HUES6 (cell line): Measurements from ENCODE around the gene GPC3.
"Not testable (repeated sequence)": the region's sequence is repeated elsewhere in the genome, so short reads cannot be mapped to it uniquely, and the experiment has no call there.

Experiments
- H3K27ac ChIP-seq: 2 replicates; pipeline ENCODE4 v1.7.0; 2013; ENCODE audit warnings: low read depth, mild to moderate bottlenecking, low read length, inconsistent platforms
- H3K27me3 ChIP-seq: 2 replicates; pipeline ENCODE4 v1.6.1; 2013; ENCODE audit warnings: low read length; ENCODE audit not compliant: control insufficient read depth, insufficient read depth
- H3K36me3 ChIP-seq: 2 replicates; pipeline ENCODE4 v1.6.1; 2013; ENCODE audit warnings: low read length; ENCODE audit not compliant: control insufficient read depth, insufficient read depth
- H3K4me1 ChIP-seq: 2 replicates; pipeline ENCODE4 v1.6.1; 2013; ENCODE audit warnings: low read length; ENCODE audit not compliant: control insufficient read depth, insufficient read depth
- H3K4me3 ChIP-seq: 2 replicates; pipeline ENCODE4 v1.5.1; 2013; ENCODE audit warnings: low read depth, low read length
- H3K9ac ChIP-seq: one replicate; pipeline ENCODE4 v1.6.1; 2013; ENCODE audit warnings: mild to moderate bottlenecking, low read length
- H3K9me3 ChIP-seq: 2 replicates; pipeline ENCODE4 v1.6.1; 2013; ENCODE audit warnings: low read depth, low read length; ENCODE audit not compliant: control insufficient read depth, insufficient read depth

The GPC3 gene

GRCh38 chrX:133776072-133776471, 209.3 kb downstream of the GPC3 start:
- Histone ChIP-seq H3K27me3 (no peaks in the 10 kb centered on the region; the same call in 1 of the 2 replicates), H3K4me1 (peaks cover 7% of the 10 kb centered on the region), H3K9me3 (no peaks in the 10 kb centered on the region), H3K36me3 (no peaks in the 10 kb centered on the region), H3K27ac (no peak overlapping the region), H3K9ac (no peak overlapping the region), H3K4me3 (no peak overlapping the region)

GRCh38 chrX:133774807-133775206, 210.6 kb downstream of the GPC3 start:
- H3K27me3 ChIP-seq, result no peaks in the 10 kb centered on the region; the same call in 1 of the 2 replicates
- H3K9me3 ChIP-seq, result no peaks in the 10 kb centered on the region
- peaks cover 7% of the 10 kb centered on the region for H3K4me1 ChIP-seq
- H3K4me3 ChIP-seq, result no peak overlapping the region
- H3K36me3 ChIP-seq, result no peaks in the 10 kb centered on the region
- H3K9ac ChIP-seq, result no peak overlapping the region
- H3K27ac ChIP-seq, result no peak overlapping the region

- Histone ChIP-seq H3K36me3 (no peaks in the 10 kb centered on the region), H3K4me1 (peaks cover 7% of the 10 kb centered on the region), H3K4me3 (no peak overlapping the region), H3K27ac (no peak overlapping the region), H3K27me3 (no peaks in the 10 kb centered on the region; the same call in 1 of the 2 replicates), H3K9me3 (no peaks in the 10 kb centered on the region), H3K9ac (no peak overlapping the region)
Observed at GRCh38 chrX:133771086-133771646, 214.2 kb downstream of the GPC3 start.

GRCh38 chrX:133762976-133763548, 222.3 kb downstream of the GPC3 start:
- not testable (repeated sequence) for H3K4me1 ChIP-seq, H3K27me3 ChIP-seq, H3K36me3 ChIP-seq, H3K9me3 ChIP-seq, H3K27ac ChIP-seq, H3K4me3 ChIP-seq, H3K9ac ChIP-seq

GRCh38 chrX:133754657-133755056, 230.7 kb downstream of the GPC3 start:
- H3K36me3 ChIP-seq, result no peaks in the 10 kb centered on the region
- H3K9ac ChIP-seq, result no peak overlapping the region
- H3K4me1 ChIP-seq, result no peaks in the 10 kb centered on the region
- H3K27me3 ChIP-seq, result no peaks in the 10 kb centered on the region; the same call in 1 of the 2 replicates
- no peak overlapping the region for H3K27ac ChIP-seq
- H3K9me3 ChIP-seq, result no peaks in the 10 kb centered on the region
- H3K4me3 ChIP-seq, result no peak overlapping the region

- no peaks in the 10 kb centered on the region for H3K9me3 ChIP-seq
- no peak overlapping the region for H3K27ac ChIP-seq
- H3K4me3 ChIP-seq, result no peak overlapping the region
- no peaks in the 10 kb centered on the region for H3K36me3 ChIP-seq
- H3K4me1 ChIP-seq, result no peaks in the 10 kb centered on the region
- no peak overlapping the region for H3K9ac ChIP-seq
- H3K27me3 ChIP-seq, result no peaks in the 10 kb centered on the region; the same call in 1 of the 2 replicates
Observed at GRCh38 chrX:133749951-133750350, 235.4 kb downstream of the GPC3 start.

- Histone ChIP-seq H3K27ac (no peak overlapping the region), H3K27me3 (no peaks in the 10 kb centered on the region; the same call in 1 of the 2 replicates), H3K9ac (no peak overlapping the region)
Observed at GRCh38 chrX:133749370-133749769, 236.0 kb downstream of the GPC3 start.

GRCh38 chrX:133747196-133747595, 238.2 kb downstream of the GPC3 start:
- Histone ChIP-seq H3K9ac (no peak overlapping the region), H3K27me3 (no peaks in the 10 kb centered on the region; the same call in 1 of the 2 replicates), H3K4me1 (0 out of 2 replicates have a peak, but pooled peaks cover 4% of the 10 kb centered on the region), H3K4me3 (no peak overlapping the region), H3K9me3 (no peaks in the 10 kb centered on the region), H3K36me3 (no peaks in the 10 kb centered on the region), H3K27ac (no peak overlapping the region)

More at GRCh38 chrX:133749370-133749769, 236.0 kb downstream of the GPC3 start:
- no peaks in the 10 kb centered on the region for H3K9me3 ChIP-seq
- H3K4me3 ChIP-seq, result no peak overlapping the region
- no peaks in the 10 kb centered on the region for H3K4me1 ChIP-seq
- no peaks in the 10 kb centered on the region for H3K36me3 ChIP-seq

- no peaks in the 10 kb centered on the region; the same call in 1 of the 2 replicates for H3K27me3 ChIP-seq
- H3K27ac ChIP-seq, result no peak overlapping the region
- H3K9ac ChIP-seq, result no peak overlapping the region
- H3K36me3 ChIP-seq, result no peaks in the 10 kb centered on the region
- no peak overlapping the region for H3K4me3 ChIP-seq
- 0 out of 2 replicates have a peak, but pooled peaks cover 4% of the 10 kb centered on the region for H3K4me1 ChIP-seq
- H3K9me3 ChIP-seq, result no peaks in the 10 kb centered on the region
Observed at GRCh38 chrX:133746593-133746992, 238.8 kb downstream of the GPC3 start.

GRCh38 chrX:133745349-133745748, 240.0 kb downstream of the GPC3 start:
- Histone ChIP-seq H3K4me1 (0 out of 2 replicates have a peak, but pooled peaks cover 4% of the 10 kb centered on the region), H3K36me3 (no peaks in the 10 kb centered on the region), H3K9ac (no peak overlapping the region), H3K27me3 (no peaks in the 10 kb centered on the region; the same call in 1 of the 2 replicates), H3K27ac (no peak overlapping the region), H3K9me3 (no peaks in the 10 kb centered on the region), H3K4me3 (no peak overlapping the region)

- H3K27ac ChIP-seq, result no peak overlapping the region
- no peak overlapping the region for H3K9ac ChIP-seq
- 0 out of 2 replicates have a peak, but pooled peaks cover 4% of the 10 kb centered on the region for H3K4me1 ChIP-seq
- H3K27me3 ChIP-seq, result no peaks in the 10 kb centered on the region; the same call in 1 of the 2 replicates
- H3K36me3 ChIP-seq, result no peaks in the 10 kb centered on the region
- no peaks in the 10 kb centered on the region for H3K9me3 ChIP-seq
- H3K4me3 ChIP-seq, result no peak overlapping the region
Observed at GRCh38 chrX:133742602-133743305, 242.6 kb downstream of the GPC3 start.
